K562 (cell line): ENCODE measurements around the gene TTC19. TPM values are rescaled to one million over a fixed set of nuclear protein-coding genes. Genes with fewer than 3 reads are reported as not detected.
A peak's percentile ranks its signal among the peaks of the same experiment; 100 is the strongest.

Experiments
- ARID1B ChIP-seq: fragments of 450-650 bp; IDR thresholded peaks from 2 replicates; pipeline ENCODE4 v1.6.1; 2016; ENCODE audit warnings: antibody characterized with exemption, mild to moderate bottlenecking, inconsistent platforms
- CBX2 ChIP-seq: fragments of 200-600 bp; sonication (generic); IDR thresholded peaks from one replicate; pipeline ENCODE4 v1.6.1; 2012; ENCODE audit warnings: mild to moderate bottlenecking, low read length, inconsistent platforms; ENCODE audit not compliant: insufficient read depth, poor library complexity, severe bottlenecking
- CGGBP1 ChIP-seq: fragments of 250-450 bp; sonication (Bioruptor Pico); IDR thresholded peaks from 2 replicates; pipeline ENCODE4 v1.9.0; 2021; ENCODE audit warnings: mild to moderate bottlenecking
- CHD1 ChIP-seq: fragments of 200-600 bp; sonication (generic); IDR thresholded peaks from one replicate; pipeline ENCODE4 v1.6.1; 2012; ENCODE audit warnings: mild to moderate bottlenecking, moderate library complexity, low read length, inconsistent platforms
- DPF2 ChIP-seq: fragments of 450-650 bp; IDR thresholded peaks from 2 replicates; pipeline ENCODE4 v1.6.1; 2016
- E2F8 ChIP-seq: fragments of 450-650 bp; IDR thresholded peaks from 2 replicates; pipeline ENCODE4 v1.7.1; 2018; ENCODE audit warnings: mild to moderate bottlenecking, low read depth; ENCODE audit not compliant: partially characterized antibody
- E4F1 ChIP-seq: fragments of 250-450 bp; sonication (Bioruptor Pico); IDR thresholded peaks from 2 replicates; pipeline ENCODE4 v1.5.0; 2021; ENCODE audit warnings: mild to moderate bottlenecking, borderline replicate concordance
- EP400 ChIP-seq: fragments of 450-650 bp; IDR thresholded peaks from 2 replicates; pipeline ENCODE4 v1.6.1; 2017; ENCODE audit warnings: antibody characterized with exemption, mild to moderate bottlenecking, moderate library complexity
- ETV5 ChIP-seq: sonication (generic); formaldehyde crosslinking; IDR thresholded peaks from 2 replicates; pipeline ENCODE4 v1.4.0; 2020; ENCODE audit warnings: low read depth, mild to moderate bottlenecking, missing genetic modification reagents
- FOS ChIP-seq: IDR thresholded peaks from 3 replicates; pipeline ENCODE4 v1.6.1; 2011; ENCODE audit not compliant: insufficient read length; ENCODE audit errors: extremely low read depth
- FOXK2 ChIP-seq, 2 experiments: fragments of 450-650 bp; IDR thresholded peaks in 1 of 2; conservative IDR thresholded peaks in 1 of 2; 2 replicates each; pipeline ENCODE4 v1.6.1; 2016; ENCODE audit warnings: low read depth in 2 of 2, mild to moderate bottlenecking in 1 of 2
- GABPB2 ChIP-seq: fragments of 250-450 bp; sonication (Bioruptor Pico); conservative IDR thresholded peaks from 2 replicates; pipeline ENCODE4 v1.5.1; 2021; ENCODE audit warnings: mild to moderate bottlenecking
- ILF3 ChIP-seq: fragments of 450-650 bp; IDR thresholded peaks from 2 replicates; pipeline ENCODE4 v1.6.1; 2018; ENCODE audit warnings: antibody characterized with exemption, mild to moderate bottlenecking, moderate library complexity, borderline replicate concordance
- IRF9 ChIP-seq: fragments of 450-650 bp; IDR thresholded peaks from 2 replicates; pipeline ENCODE4 v1.6.1; 2016; ENCODE audit warnings: missing biosample characterization, missing genetic modification characterization
- LEF1 ChIP-seq: fragments of 450-650 bp; IDR thresholded peaks from 2 replicates; pipeline ENCODE4 v1.6.1; 2016; ENCODE audit warnings: mild to moderate bottlenecking
- MEF2D ChIP-seq: conservative IDR thresholded peaks from 2 replicates; pipeline ENCODE4 v1.6.1; 2016; ENCODE audit warnings: low read depth, missing genetic modification characterization, missing compliant biosample characterization
- NCOA2 ChIP-seq, 2 experiments: fragments of 450-650 bp; IDR thresholded peaks; 2 replicates each; pipeline ENCODE4 v1.6.1; 2018; ENCODE audit warnings: mild to moderate bottlenecking in 2 of 2, moderate library complexity in 1 of 2; ENCODE audit not compliant: partially characterized antibody in 2 of 2
- SMAD3 ChIP-seq: fragments of 450-650 bp; formaldehyde crosslinking; conservative IDR thresholded peaks from 2 replicates; pipeline ENCODE4 v1.4.0; 2020; ENCODE audit warnings: mild to moderate bottlenecking
- SMARCC2 ChIP-seq: fragments of 450-650 bp; IDR thresholded peaks from 2 replicates; pipeline ENCODE4 v1.6.1; 2017; ENCODE audit warnings: antibody characterized with exemption, moderate library complexity, mild to moderate bottlenecking, low read depth
- ZC3H11A ChIP-seq: IDR thresholded peaks from 2 replicates; pipeline ENCODE4 v1.6.1; 2012; ENCODE audit warnings: low read depth, low read length, improper control_type of control experiment
- ZNF311 ChIP-seq: fragments of 250-450 bp; sonication (Bioruptor Pico); IDR thresholded peaks from 2 replicates; pipeline ENCODE4 v1.4.0; 2020; ENCODE audit warnings: mild to moderate bottlenecking, moderate library complexity
- ZNF316 ChIP-seq: fragments of 450-650 bp; IDR thresholded peaks from 2 replicates; pipeline ENCODE4 v1.6.1; 2016
- polyA plus RNA-seq, 8 experiments: library from polyadenylated mRNA; depleted of rRNA in 4 of 8; stranded (reverse) in 5 of 8; unstranded in 3 of 8; fragments of >200 nt; fragmentation: Nextera tagmentation in 2 of 8; fragmentation: Illumina TruSeq in 1 of 8; extraction: Ambion mirVana in 2 of 8; extraction: Trizol in 1 of 8; gene quantifications; 2 replicates each; pipeline versions ENCODE4 v1.2.1 to v1.2.3, GENCODE V29; 2011 to 2014; ENCODE audit warnings: inconsistent platforms in 1 of 8, missing spikeins in 1 of 8
- total RNA-seq, 7 experiments: library from RNA; depleted of rRNA in 6 of 7; stranded (reverse); fragments of >200 nt in 6 of 7; fragmentation: Illumina TruSeq in 2 of 7; extraction: Trizol in 2 of 7; gene quantifications; 2 replicates each; pipeline versions ENCODE4 v1.2.1 to v1.2.3, GENCODE V29; 2011 to 2021; ENCODE audit warnings: low replicate concordance in 1 of 7

Gene TTC19
- total and polyA plus RNA-seq, 9 of the 15 experiments (the other 6 are each of a cell fraction or from before 2014, with no cell fraction given), result 8.1 to 60.8 (median 25.3) TPM

- TF ChIP-seq E2F8 (no peak), FOXK2 (conservative IDR thresholded peaks at IDR 0.05 in 1 of 2, IDR thresholded peaks at IDR 0.05 in 1 of 2; ENCODE audit: low read depth in 2 of 2) (peak in 1 of 2 experiments; percentile 43; a peak in 1 of 4 replicates), SMARCC2 (peak; percentile 80; the same call in 1 of the 2 replicates), ILF3 (no peak), LEF1 (peak; percentile 30; the same call in 1 of the 2 replicates), E4F1 (no peak), IRF9 (tag) (0 out of 2 replicates have a peak, but pooled peaks have one; percentile 18), MEF2D (tag) (0 out of 2 replicates have a peak, but pooled peaks have one; percentile 24), FOS (peak; percentile 52), DPF2 (peak; percentile 93), CGGBP1 (CRISPR knock-in tag) (no peak), CHD1 (no peak), NCOA2 (IDR thresholded peaks at IDR 0.05; ENCODE audit: partially characterized antibody in 2 of 2) (no peak), ZC3H11A (no peak), ZNF311 (CRISPR knock-in tag) (0 out of 2 replicates have a peak, but pooled peaks have one; percentile 26), EP400 (peak; percentile 42; the same call in 1 of the 2 replicates), ZNF316 (peak; percentile 14; the same call in 1 of the 2 replicates), ARID1B (peak; percentile 86), CBX2 (no peak), GABPB2 (CRISPR knock-in tag) (no peak), SMAD3 (no peak), ETV5 (0 out of 2 replicates have a peak, but pooled peaks have one; percentile 44)
Measured at GRCh38 chr17:16027708-16028584, 28.3 kb downstream of the TTC19 start (continued).
